Upper lobe of right lung (tissue), 1 donor: ENCODE results near the gene RECK. TPM values are rescaled to one million over a fixed set of nuclear protein-coding genes. Genes with fewer than 3 reads are reported as not detected.

Experiments used
- ATAC-seq: fragments of 200-7000 bp; cut with Tn5 transposase; one replicate; pipeline ENCODE4 v1.9.1; 2020; ENCODE audit warnings: mild to moderate bottlenecking, moderate library complexity
- DNase-seq: peaks from one replicate; pipeline ENCODE4 v3.0.0-alpha.2; 2020
- H3K27ac ChIP-seq: fragments of 200-600 bp; one replicate; pipeline ENCODE4 v1.8.0; 2022
- H3K27me3 ChIP-seq: fragments of 200-600 bp; one replicate; pipeline ENCODE4 v1.8.0; 2022; ENCODE audit warnings: mild to moderate bottlenecking
- H3K36me3 ChIP-seq: fragments of 200-600 bp; one replicate; pipeline ENCODE4 v1.8.0; 2022
- H3K4me1 ChIP-seq: fragments of 200-600 bp; one replicate; pipeline ENCODE4 v1.8.0; 2022
- H3K4me3 ChIP-seq: fragments of 200-600 bp; one replicate; pipeline ENCODE4 v1.8.0; 2022; ENCODE audit warnings: mild to moderate bottlenecking
- H3K9me3 ChIP-seq: fragments of 200-600 bp; one replicate; pipeline ENCODE4 v1.8.0; 2022
- CTCF ChIP-seq: fragments of 200-600 bp; IDR thresholded peaks from one replicate; pipeline ENCODE4 v1.8.0; 2022; ENCODE audit warnings: antibody characterized with exemption
- intact Hi-C: fragments of 100-400 bp; cut with DNase I; formaldehyde crosslinking; loops from one replicate; pipeline ENCODE4 v1.11.0; 2022
- total RNA-seq: library from RNA; stranded (reverse); fragmentation: NEBNext Ultra II Directional; extraction: Animal tissue kit (Norgen Biotek cat#: 25700); gene quantifications from one replicate; pipeline ENCODE4 v1.2.1, GENCODE V29; 2021
- donor health status: DM: no; HTN: yes; CAD: no; lungs with severe emphysema.

RECK gene
- total RNA-seq, 1 donor from 2014 or later, result 20.1 TPM

- intact Hi-C loops, result no loop called here
- Histone ChIP-seq H3K4me1 (no peaks in the 10 kb centered on the region), H3K9me3 (no peaks in the 10 kb centered on the region), H3K27ac (no peak overlapping the region), H3K4me3 (no peak overlapping the region), H3K27me3 (no peaks in the 10 kb centered on the region), H3K36me3 (no peaks in the 10 kb centered on the region)
- ATAC-seq, result no peak
- no peak for DNase-seq
- TF ChIP-seq CTCF, result no peak
These were observed 28.9 kb upstream of the RECK start for GRCh38 chr9:36007852-36008251.

- DNase-seq (peak; percentile 66), ATAC-seq (peak; percentile 97)
- intact Hi-C loops, result no loop called here
- H3K9me3 ChIP-seq, result no peaks in the 10 kb centered on the region
- TF ChIP-seq CTCF, result peak; percentile 100
- no peak overlapping the region for H3K4me3 ChIP-seq
- H3K27ac ChIP-seq, result no peak overlapping the region
- no peaks in the 10 kb centered on the region for H3K36me3 ChIP-seq
- H3K4me1 ChIP-seq, result no peaks in the 10 kb centered on the region
- no peaks in the 10 kb centered on the region for H3K27me3 ChIP-seq
These were observed 27.9 kb upstream of the RECK start for GRCh38 chr9:36008774-36009300.

- DNase-seq (no peak), ATAC-seq (no peak)
- Histone ChIP-seq H3K9me3 (no peaks in the 10 kb centered on the region), H3K27ac (no peak overlapping the region), H3K27me3 (no peaks in the 10 kb centered on the region), H3K4me1 (no peaks in the 10 kb centered on the region), H3K4me3 (no peak overlapping the region), H3K36me3 (no peaks in the 10 kb centered on the region)
- no peak for TF ChIP-seq CTCF
- intact Hi-C loops, result no loop called here
These were observed 25.3 kb upstream of the RECK start for GRCh38 chr9:36011379-36011778.

- no peak overlapping the region for H3K27ac ChIP-seq
- ATAC-seq (no peak), DNase-seq (no peak)
- intact Hi-C loops, result no loop called here
- no peaks in the 10 kb centered on the region for H3K4me1 ChIP-seq
- H3K4me3 ChIP-seq, result no peak overlapping the region
- TF ChIP-seq CTCF, result no peak
- H3K36me3 ChIP-seq, result no peaks in the 10 kb centered on the region
- no peaks in the 10 kb centered on the region for H3K27me3 ChIP-seq
- no peaks in the 10 kb centered on the region for H3K9me3 ChIP-seq
These were observed 19.4 kb upstream of the RECK start for GRCh38 chr9:36017278-36017677.

- ATAC-seq (no peak), DNase-seq (no peak)
- intact Hi-C loops, result no loop called here
- Histone ChIP-seq H3K4me3 (no peak overlapping the region), H3K27me3 (no peaks in the 10 kb centered on the region), H3K27ac (no peak overlapping the region), H3K36me3 (no peaks in the 10 kb centered on the region), H3K9me3 (no peaks in the 10 kb centered on the region), H3K4me1 (no peaks in the 10 kb centered on the region)
- TF ChIP-seq CTCF, result no peak
These were observed 18.6 kb upstream of the RECK start for GRCh38 chr9:36018129-36018528.
